Fibroblast of lung (primary cell): ENCODE results near the gene NFATC2. TPM values are rescaled to one million over a fixed set of nuclear protein-coding genes. Genes with fewer than 3 reads are reported as not detected.

Experiments
- DNase-seq, 2 donors: peaks; one replicate each; pipeline versions ENCODE4 v3.0.0 to v3.0.0-alpha.2; 2010; ENCODE audit warnings: low read depth in 2 of 2
- H2AFZ ChIP-seq: 2 replicates; pipeline ENCODE4 v1.5.1; 2012; ENCODE audit warnings: low read length, control low read depth, inconsistent platforms
- H3K27ac ChIP-seq: 2 replicates; pipeline ENCODE4 v1.5.1; 2011; ENCODE audit warnings: low read length, control low read depth; ENCODE audit not compliant: insufficient read depth
- H3K27me3 ChIP-seq: 2 replicates; pipeline ENCODE4 v1.5.1; 2011; ENCODE audit warnings: mild to moderate bottlenecking, low read length; ENCODE audit not compliant: control insufficient read depth, insufficient read depth
- H3K36me3 ChIP-seq: 2 replicates; pipeline ENCODE4 v1.5.1; 2011; ENCODE audit warnings: low read length; ENCODE audit not compliant: control insufficient read depth, insufficient read depth
- H3K4me1 ChIP-seq: 2 replicates; pipeline ENCODE4 v1.5.1; 2011; ENCODE audit warnings: low read length; ENCODE audit not compliant: control insufficient read depth, insufficient read depth; ENCODE audit errors: extremely low read depth
- H3K4me2 ChIP-seq: 2 replicates; pipeline ENCODE4 v1.5.1; 2011; ENCODE audit warnings: low read length, control low read depth; ENCODE audit not compliant: insufficient read depth; ENCODE audit errors: extremely low read depth
- H3K4me3 ChIP-seq, 4 experiments: fragments of 200-600 bp in 1 of 4; sonication (generic) in 1 of 4; replicated peaks in 1 of 4; 2 replicates each; pipeline ENCODE4 v1.5.1; 2011 to 2016; ENCODE audit warnings: low read length in 4 of 4, low read depth in 3 of 4, mild to moderate bottlenecking in 3 of 4, control low read depth in 2 of 4, inconsistent platforms in 1 of 4, mixed read lengths in 1 of 4; ENCODE audit not compliant: insufficient read depth in 1 of 4; ENCODE audit errors: control extremely low read depth in 1 of 4
- H3K79me2 ChIP-seq: 2 replicates; pipeline ENCODE4 v1.5.1; 2012; ENCODE audit warnings: mild to moderate bottlenecking, low read length, inconsistent platforms; ENCODE audit not compliant: control insufficient read depth, insufficient read depth
- H3K9ac ChIP-seq: 2 replicates; pipeline ENCODE4 v1.5.1; 2011; ENCODE audit warnings: mild to moderate bottlenecking, low read length, control low read depth; ENCODE audit not compliant: insufficient read depth
- H3K9me3 ChIP-seq: 2 replicates; pipeline ENCODE4 v1.5.1; 2012; ENCODE audit warnings: low read depth, low read length; ENCODE audit not compliant: control insufficient read depth, insufficient read depth
- H4K20me1 ChIP-seq: 2 replicates; pipeline ENCODE4 v1.5.1; 2011; ENCODE audit warnings: low read length; ENCODE audit not compliant: control insufficient read depth, insufficient read depth; ENCODE audit errors: extremely low read depth
- CTCF ChIP-seq, 2 donors: IDR thresholded peaks in 1 of 2; conservative IDR thresholded peaks in 1 of 2; 1 replicate in 1 of 2; 2 replicates in 1 of 2; pipeline ENCODE4 v1.5.1; 2011 to 2012; ENCODE audit warnings: low read length in 2 of 2, control low read depth in 1 of 2, inconsistent platforms in 1 of 2, low read depth in 1 of 2, mild to moderate bottlenecking in 1 of 2
- EZH2 ChIP-seq: IDR thresholded peaks from 2 replicates; pipeline ENCODE4 v1.5.1; 2012; ENCODE audit warnings: low read length, control low read depth, mild to moderate bottlenecking; ENCODE audit errors: missing control alignments
- polyA plus RNA-seq, 2 donors: library from polyadenylated mRNA; depleted of rRNA in 1 of 2; stranded (reverse) in 1 of 2; unstranded in 1 of 2; fragments of >200 nt; gene quantifications; 2 replicates each; pipeline ENCODE4 v1.2.1, GENCODE V29; 2011 to 2012; ENCODE audit warnings: missing spikeins in 1 of 2
- total RNA-seq: library from RNA; depleted of rRNA; stranded (reverse); fragments of >200 nt; gene quantifications from 2 replicates; pipeline ENCODE4 v1.2.1, GENCODE V29; 2014

NFATC2 gene
- total and polyA plus RNA-seq, 2 donors (not counting 1 experiment from before 2014, with no cell fraction given) = 0.50 to 1.2 TPM

GRCh38 chr20:51358032-51358724, 184.3 kb downstream of the NFATC2 start:
- Histone ChIP-seq H3K36me3 (no peaks in the 10 kb centered on the region), H3K4me2 (no peak overlapping the region), H3K4me1 (peaks cover 12% of the 10 kb centered on the region), H3K27me3 (no peaks in the 10 kb centered on the region), H2AFZ (no peak overlapping the region), H3K4me3 (no peak overlapping the region), H3K9ac (no peak overlapping the region), H4K20me1 (no peaks in the 10 kb centered on the region), H3K27ac (no peak overlapping the region), H3K9me3 (no peaks in the 10 kb centered on the region), H3K79me2 (no peaks in the 10 kb centered on the region)
- DNase-seq = no peak
- no peak for TF ChIP-seq EZH2
- TF ChIP-seq CTCF (conservative IDR thresholded peaks at IDR 0.05 in 1 of 2, IDR thresholded peaks at IDR 0.05 in 1 of 2; ENCODE audit: low read depth in 1 of 2, low read length in 2 of 2) = no peak

GRCh38 chr20:51357543-51357942, 185.0 kb downstream of the NFATC2 start:
- Histone ChIP-seq H3K9ac (no peak overlapping the region), H3K27me3 (no peaks in the 10 kb centered on the region), H3K4me3 (no peak overlapping the region), H3K9me3 (no peaks in the 10 kb centered on the region), H3K79me2 (no peaks in the 10 kb centered on the region), H3K4me2 (no peak overlapping the region), H2AFZ (no peak overlapping the region), H3K27ac (no peak overlapping the region), H3K36me3 (no peaks in the 10 kb centered on the region), H3K4me1 (peaks cover 12% of the 10 kb centered on the region), H4K20me1 (no peaks in the 10 kb centered on the region)
- DNase-seq = no peak
- TF ChIP-seq EZH2 (no peak), CTCF (conservative IDR thresholded peaks at IDR 0.05 in 1 of 2, IDR thresholded peaks at IDR 0.05 in 1 of 2; ENCODE audit: low read depth in 1 of 2, low read length in 2 of 2) (no peak)

- Histone ChIP-seq H3K27ac (no peak overlapping the region), H3K9me3 (no peaks in the 10 kb centered on the region), H3K27me3 (no peaks in the 10 kb centered on the region), H3K9ac (no peak overlapping the region), H3K4me1 (peaks cover 12% of the 10 kb centered on the region), H4K20me1 (no peaks in the 10 kb centered on the region), H3K4me2 (no peak overlapping the region), H3K36me3 (no peaks in the 10 kb centered on the region), H2AFZ (no peak overlapping the region), H3K4me3 (no peak overlapping the region), H3K79me2 (no peaks in the 10 kb centered on the region)
- TF ChIP-seq EZH2 (no peak), CTCF (conservative IDR thresholded peaks at IDR 0.05 in 1 of 2, IDR thresholded peaks at IDR 0.05 in 1 of 2; ENCODE audit: low read depth in 1 of 2, low read length in 2 of 2) (no peak)
- DNase-seq = no peak
Observed at GRCh38 chr20:51356871-51357270, 185.6 kb downstream of the NFATC2 start.
